Smooth muscle cell of the brain vasculature (primary cell): ENCODE results near the gene EHMT1.

Experiments used
- DNase-seq: peaks from one replicate; pipeline ENCODE4 v3.0.0-alpha.2; 2012; ENCODE audit warnings: low read depth, low spot score

EHMT1 gene

DNA sequence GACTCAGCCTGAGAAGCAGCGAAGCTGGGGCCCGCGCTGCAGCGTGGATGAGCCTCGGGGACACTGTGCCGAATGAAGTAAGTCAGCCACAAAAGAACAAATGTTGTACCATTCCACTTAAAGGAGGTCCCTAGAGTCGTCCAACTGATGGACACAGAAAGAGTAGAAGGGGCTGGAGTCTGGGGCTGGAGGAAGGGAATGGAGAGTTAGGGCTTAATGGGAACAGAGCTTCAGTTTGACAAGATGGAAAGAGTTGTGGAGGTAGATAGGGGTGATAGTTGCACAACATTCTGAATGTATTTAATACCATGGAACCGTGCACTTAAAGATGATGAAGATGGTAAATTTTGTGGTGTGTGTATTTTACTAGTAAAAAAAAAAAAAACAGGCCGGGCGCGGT lies 119.9 kb downstream of the EHMT1 start:
- DNase-seq, result no peak

DNA sequence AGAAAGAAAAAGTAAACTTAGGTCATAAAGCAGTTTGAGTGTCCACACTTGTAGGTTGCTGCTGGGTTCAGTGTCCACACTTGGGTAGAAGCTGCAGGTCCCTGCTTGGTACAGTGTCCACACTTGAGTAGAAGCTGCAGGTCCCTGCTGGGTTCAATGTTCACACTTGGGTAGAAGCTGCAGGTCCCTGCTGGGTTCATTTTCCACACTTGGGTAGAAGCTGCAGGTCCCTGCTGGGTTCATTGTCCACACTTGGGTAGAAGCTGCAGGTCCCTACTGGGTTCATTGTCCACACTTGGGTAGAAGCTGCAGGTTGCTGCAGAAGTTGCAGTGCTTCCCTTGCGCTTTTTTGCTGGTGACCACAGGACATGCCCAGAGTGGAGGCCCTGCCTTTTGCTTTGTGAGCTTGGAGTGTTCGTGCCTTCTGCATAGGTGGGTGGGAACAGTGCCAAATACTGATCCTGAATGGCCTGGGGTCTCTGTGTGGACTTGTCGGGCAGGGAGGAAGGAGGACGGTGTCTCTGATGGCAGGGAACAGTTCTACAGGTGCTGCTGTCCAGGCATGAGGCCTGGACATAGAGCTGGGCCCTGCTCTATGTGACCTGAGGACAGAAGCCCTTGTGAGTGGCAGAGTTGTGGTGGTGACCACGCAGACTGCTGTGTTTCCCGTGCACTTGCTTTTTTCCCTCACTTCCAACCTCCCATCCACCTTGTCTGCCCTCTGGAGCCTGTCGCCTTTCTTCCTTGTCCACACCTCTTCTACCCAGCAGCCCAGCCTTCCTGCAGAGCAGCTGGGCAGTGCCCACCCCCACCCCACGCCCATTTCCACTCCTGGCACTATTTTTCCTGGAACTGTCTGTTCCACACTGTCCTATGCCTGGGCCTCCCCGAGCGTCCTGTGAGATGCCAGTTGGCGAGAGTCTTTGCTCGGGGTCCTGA lies 120.8 kb downstream of the EHMT1 start:
- DNase-seq, result no peak

DNA sequence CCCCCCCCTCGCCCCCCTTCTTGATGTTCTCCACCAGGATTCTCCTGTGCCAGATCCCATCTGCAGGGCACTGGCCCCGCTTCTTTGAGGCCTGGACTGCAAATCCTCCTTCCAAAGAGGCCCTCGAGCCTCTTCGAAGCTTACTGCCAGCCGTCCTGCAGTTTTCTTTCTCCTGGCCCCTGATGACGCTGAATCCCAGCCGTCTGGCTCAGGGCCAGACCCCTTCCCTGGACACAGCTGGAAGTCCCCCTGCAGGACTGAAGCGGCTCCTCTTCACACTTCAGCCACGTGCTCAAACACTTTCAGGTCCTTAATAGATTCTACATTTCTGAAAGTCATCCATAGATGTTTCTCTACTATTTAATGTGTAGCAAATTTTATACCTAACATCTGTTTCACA lies 121.5 kb downstream of the EHMT1 start:
- DNase-seq, result peak; percentile 80

DNA sequence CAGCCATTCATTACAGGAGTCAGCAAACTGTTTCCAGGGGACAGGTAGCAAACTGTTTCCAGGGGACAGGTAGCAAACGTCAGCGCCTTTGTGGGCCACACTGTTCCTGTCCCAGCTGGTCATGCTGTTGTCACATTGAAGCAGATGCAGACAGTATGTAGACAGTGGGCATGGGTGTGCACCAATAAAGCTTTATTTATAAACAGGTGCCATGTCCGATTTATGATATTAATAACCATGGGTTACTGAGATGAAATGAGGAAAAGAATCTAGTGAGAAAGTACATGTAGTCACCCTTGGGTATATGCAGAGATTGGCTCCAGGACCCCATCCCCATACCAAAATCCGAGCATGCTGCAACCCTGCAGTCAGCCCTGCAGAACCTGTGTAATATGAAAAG lies 122.5 kb downstream of the EHMT1 start:
- no peak for DNase-seq

DNA sequence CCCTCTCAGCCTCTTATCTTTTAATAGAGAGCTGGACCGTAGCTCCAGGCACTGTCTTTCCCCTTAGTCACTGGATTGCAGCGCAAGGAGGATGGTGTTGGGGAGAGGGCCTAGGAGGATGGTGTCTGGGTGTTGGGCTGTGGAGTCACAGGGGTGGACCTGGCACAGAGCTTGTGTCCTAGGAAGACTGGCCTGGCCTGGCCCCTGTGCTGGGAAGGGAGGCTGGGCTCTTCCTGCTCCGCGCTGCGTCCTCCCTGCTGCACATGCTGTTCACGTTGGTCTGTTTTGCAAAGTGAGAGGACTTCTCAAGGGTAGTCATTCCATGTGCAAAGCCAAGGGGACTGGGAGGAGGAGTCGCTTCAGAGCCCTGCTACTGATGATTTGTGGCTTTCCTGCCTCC lies 123.9 kb downstream of the EHMT1 start:
- no peak for DNase-seq

DNA sequence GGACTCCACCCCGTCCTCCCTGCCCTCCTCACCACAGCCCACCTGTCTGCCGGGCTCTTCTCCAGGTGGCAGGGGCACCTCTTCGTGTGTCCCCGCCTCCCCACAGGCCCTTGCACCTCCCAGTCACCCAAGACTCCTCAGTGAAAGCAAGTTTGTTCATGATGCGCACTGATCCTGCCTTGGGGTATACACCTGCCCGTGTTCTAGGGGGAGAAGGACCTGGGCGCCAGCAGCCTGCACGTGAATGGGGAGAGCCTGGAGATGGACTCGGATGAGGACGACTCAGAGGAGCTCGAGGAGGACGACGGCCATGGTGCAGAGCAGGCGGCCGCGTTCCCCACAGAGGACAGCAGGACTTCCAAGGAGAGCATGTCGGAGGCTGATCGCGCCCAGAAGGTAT lies 124.9 kb downstream of the EHMT1 start:
- no peak for DNase-seq

DNA sequence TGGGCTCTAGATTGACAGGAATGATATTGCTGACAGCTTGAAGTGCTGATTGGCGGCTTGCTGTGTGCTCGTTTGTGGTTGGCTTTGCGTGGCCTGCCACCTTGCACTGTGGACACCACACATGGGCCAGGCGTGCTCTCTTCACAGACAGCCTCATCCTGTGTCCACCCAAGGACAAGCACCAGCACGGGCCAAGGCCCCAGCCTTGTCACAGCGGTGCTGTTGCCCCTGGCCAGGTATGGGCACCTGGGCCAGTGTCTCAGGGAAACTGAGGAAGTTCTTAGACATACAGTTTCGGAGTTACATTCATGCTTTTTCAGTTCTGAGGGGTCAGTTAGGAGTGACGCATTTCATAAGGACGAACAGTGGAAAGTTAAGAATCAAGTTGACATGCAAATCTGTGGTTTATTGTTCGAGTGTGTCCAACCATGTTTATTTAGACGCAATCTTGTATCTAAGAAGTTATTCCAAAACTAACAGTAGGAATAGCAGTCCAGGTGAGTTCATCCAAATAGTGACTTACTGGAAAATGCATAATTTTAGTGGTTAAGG lies 125.9 kb downstream of the EHMT1 start:
- DNase-seq, result no peak

DNA sequence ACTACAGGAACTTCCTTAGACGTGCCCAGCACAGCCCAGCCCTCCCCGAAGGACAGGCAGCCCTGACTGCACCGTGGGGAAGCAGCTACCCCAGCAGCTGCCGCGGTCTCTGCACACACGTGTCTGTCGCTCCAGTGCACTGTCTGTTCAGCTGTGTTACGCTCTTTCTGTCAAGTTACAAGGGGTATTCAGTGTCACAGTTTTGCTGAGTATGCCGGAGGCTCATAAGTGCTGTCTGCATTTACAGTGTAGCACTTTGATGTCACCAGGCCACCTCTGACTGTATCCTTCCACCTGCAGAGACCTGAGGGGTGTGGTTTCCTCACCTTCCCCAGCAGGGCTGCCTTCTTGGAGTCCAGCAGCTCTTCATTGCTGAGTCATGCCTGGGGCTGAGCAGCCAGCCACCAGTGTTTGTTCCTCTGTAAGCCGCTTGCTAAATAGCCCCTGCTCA lies 126.8 kb downstream of the EHMT1 start:
- DNase-seq, result peak; percentile 50

DNA sequence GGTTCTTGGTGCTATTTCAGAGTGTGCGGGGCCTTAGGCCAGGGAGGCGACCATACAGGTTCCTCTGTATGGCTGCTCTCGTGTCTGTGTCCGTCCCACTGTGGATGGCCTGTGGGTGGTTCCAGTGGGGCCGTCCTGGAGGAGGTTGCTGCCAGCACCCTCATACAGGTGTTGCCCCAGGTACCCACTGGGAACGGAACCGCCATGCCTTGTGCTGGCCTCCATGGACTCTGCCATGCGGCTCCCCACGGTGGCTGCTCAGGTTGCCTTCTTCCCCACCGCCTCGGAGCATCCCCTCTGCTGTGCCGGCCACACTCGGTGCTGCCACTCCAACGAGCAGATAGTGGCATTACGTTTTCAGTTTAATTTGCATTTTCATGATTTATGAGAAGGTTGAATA lies 129.5 kb downstream of the EHMT1 start:
- no peak for DNase-seq

DNA sequence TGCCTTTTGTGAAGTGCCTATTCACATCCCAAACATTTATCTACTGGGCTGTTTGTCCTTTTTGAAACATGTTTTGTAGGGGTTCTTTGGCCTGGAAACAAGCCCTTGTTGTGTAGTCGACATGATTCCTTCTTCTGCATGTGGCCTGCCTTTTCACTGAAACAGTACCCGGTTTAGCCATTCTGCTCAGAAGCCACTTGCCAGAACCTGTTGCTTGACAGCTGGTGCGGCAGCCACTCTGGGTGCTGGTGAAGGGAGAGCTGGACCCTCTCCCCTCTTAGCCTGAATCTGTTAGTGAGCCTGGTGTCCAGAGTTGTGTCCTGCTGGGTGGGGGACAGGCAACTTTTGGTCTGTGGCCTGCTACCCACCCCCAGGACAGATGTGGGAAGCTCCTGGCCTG lies 129.9 kb downstream of the EHMT1 start:
- DNase-seq, result no peak

DNA sequence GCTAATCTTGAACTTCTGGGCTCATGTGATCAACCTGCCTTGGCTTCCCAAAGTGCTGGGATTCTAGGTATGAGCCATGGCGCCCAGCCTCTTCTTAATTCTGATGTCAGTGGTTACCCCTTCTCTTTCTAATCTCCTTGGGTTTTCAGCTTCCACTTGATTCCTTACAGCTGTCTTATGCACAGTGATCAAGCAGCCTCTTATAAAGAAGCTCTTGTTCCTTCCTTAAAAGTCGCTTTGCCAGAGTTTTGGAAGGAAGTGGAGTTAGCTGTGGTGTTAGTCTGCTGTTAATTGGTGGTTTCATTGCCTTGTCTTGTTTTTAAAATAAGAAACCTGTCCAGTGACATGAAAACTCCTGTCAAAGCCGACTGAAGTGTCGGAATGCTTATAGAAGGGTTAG lies 130.7 kb downstream of the EHMT1 start:
- no peak for DNase-seq

DNA sequence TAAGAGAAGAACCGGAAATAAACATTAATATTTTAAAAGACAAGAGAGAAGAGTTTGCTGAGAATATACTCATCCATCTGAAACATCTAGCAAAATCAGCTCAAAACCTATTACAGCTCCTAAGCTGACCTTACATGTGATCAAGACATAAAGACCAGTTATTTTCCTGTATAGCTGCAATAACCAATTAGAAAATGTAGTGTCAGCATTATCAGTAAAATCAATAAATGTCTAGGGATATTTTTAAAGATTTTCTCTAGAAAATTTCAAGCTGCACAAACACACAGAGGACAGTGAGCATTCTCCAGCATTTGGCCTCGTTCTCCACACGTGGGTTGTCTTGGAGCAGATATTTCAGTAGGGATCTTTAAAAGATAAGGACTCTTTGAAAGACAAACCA lies 131.2 kb downstream of the EHMT1 start:
- DNase-seq, result no peak

DNA sequence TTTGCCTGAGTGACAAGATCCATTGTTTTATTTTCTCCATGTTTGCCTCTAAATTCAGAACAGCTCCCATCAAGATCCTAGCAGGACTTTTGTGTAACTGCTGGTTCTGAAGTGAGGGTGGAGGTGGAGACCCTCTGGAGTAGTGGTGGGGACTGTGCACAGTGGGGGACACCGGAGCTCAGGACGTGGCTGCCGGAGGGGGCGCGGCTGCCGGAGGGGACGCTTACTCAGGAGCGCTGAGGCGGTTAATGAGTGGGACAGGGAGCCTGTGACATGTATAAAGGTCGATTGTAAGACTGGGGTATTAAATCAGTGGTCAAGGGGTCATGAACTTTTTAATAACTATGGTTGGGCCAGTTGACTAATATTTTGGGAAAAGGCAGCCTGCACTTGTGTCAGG lies 131.8 kb downstream of the EHMT1 start:
- DNase-seq, result no peak

DNA sequence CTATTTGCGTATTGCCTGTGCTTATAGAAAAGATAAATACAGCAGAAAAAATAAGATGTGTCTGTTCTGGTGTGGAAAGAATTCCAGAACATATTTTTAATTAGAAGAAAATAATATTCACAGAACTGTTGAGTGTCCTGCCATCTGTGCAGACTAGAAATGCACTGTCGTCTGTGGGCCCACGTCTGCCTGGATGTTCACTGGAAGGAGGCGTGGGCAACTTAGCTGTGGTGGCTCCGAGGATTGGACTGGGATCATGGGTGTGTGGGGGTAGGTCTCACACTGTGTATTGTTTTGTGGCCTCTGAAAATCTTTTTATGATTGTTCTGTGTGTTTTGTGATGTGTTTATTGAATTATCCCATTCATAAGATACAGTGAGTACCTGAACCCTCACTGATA lies 132.8 kb downstream of the EHMT1 start:
- no peak for DNase-seq

DNA sequence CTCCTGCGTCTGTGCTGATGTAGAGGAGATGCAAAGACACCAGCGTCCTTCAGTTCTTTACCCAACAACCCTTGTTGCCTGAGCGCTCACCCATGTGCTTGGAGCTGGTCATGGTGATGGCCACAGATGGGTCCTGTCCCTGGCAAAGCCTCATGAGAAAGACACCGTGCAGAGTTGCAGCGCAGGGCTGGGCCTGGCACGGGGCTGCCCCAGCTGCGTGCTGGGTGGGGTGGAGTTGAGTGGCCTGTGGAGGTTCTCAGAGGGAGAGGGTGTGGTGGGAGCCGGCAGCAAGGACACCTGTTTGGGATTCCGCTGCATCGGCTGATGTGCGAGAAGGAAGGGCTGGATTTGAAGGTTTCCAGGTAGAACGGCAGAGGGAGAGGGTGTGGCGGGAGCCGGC lies 133.6 kb downstream of the EHMT1 start:
- no peak for DNase-seq

DNA sequence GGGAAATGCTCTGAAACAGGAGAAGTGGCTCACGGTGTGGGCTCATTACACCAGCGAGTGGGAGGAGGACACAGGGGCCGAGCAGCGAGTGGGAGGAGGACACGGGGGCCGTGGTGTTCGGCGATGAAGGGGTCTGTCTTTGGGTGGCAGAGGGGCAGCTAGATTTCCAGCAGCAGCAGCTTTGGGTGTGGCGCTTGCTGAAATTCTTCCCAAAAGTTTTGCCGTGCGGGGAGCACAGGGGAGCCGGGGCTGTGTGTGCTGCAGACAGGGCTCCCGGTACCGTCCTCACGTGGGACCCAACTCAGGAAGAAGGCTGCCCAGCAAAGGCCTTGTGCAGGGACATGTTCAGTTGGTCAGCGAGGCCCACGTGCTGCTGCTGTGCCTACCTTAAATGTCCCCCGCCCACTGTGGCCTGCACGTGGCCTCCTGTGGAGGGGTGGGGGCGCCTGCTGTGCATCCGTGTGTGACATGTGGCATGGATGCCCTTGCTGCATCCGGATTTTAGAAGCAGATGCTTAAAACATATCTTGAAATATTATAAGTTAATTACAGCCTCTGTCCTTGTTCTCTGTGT lies 134.5 kb downstream of the EHMT1 start:
- DNase-seq, result no peak

DNA sequence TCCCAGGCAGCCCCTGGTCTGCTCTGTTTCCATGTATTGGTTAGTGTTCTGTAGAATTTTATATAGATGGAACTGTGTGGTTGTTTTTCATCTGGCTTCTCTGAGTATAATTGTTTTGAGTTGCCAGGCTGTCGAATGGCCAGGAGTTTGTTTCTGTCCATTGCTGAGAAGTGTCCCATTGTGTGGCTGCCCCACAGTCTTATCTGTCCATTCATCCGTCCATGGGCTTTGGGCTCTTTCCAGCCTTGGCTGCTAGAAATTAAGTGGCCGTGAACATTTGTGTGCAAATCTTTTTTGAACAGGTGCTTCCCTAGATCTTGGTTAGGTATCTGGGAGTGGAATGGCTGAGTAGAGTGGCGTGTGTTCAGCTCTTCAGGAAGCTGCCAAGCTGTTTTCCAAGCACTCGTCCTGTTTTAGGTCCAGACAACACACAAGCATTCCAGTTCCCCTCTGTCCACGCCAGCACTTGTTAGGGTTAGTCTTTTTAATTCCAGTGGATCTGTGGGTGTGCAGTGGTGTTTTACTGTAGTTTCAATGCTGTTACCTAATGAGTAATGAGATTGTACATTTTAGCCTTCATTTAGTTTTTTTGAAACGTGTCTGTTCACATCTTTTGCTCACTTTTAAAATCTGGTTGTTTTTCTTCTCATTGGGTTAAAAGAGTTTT lies 136.6 kb downstream of the EHMT1 start:
- DNase-seq, result no peak

DNA sequence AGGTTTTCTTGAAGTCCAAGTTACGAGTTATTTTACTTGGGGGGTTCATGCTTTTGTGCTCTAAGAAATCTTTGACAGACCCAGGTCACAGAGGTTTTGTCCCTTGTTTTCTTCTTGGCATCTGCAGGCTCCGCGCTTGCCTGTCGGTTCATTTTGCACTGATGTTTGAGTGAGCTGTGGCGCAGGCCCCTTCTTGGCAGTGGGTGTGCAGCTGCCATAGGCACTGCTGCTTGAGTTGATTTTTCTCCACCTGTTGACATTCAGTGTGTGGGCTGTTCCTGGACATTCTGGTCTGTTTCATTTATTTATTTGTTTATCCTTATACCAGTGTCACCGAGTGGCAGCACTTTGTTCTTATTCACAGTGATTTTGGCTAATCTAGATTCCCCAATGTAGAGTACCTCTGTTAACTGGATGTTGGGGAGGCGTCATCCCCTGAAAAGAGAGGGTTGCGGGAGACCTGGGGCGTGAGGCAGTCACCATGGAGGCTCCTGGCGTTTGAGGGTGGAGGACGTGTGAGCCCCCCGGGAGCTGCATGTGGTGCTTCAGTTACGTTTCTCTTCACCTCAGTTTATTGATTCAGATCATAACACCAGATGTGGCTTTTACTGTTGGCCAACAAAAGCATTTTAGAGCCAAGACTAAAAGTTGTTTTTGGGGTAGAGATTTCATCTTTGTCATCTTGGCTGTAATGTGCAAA lies 137.4 kb downstream of the EHMT1 start:
- no peak for DNase-seq

DNA sequence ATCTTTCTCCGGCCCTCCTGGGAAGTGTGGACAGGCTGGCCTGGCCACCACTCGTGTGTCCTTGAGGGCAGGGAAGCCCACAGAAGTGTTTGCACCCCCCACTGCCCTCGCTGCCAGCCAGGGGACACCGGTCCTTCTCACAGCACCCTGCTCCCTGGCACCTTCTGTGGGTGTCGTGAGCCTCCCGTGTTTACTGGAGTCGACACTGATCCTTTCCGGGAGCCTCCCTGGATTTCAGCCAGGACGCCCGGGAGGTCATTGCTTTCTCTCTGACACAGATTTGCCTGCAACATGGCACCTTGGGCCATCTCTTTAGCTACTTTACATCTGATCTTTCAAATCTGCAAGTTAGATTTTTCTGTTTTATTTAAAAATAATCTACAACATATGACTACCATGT lies 138.3 kb downstream of the EHMT1 start:
- DNase-seq, result no peak

DNA sequence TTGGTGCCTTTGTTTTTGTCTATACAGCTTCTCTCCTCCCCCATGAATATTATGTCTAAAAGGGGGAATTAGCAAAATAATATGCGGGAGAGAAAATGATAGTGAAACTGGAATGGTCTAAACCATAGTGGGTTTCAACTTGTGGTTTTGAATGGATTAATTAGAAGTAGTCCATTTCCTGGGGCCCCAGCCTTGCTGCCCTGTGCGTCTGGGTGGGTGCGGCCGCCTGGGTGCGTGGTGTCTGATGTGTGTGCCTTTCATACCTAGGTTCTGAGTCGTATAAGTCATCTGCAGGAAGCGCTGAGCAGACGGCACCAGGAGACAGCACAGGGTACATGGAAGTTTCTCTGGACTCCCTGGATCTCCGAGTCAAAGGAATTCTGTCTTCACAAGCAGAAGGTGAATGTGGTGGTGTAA lies 138.8 kb downstream of the EHMT1 start:
- DNase-seq, result no peak

DNA sequence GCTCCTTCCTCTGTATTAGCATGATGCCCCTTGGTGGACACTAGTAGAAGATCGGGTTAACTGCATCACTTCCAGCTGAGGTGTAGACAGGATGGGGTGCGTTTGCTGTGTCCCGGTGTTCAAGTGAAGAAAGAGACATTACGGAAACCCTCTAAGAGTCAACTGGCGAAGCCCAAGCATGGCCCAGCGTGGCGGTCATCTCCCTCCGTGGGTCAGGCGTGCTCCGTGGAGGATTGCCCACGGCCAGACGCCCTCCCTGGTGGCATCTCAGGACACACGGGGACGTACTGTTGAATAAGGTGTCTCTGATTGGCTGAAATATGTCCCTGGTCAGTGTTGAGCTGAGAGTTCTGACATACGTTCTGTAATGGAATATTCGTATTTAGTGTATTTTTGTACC lies 139.3 kb downstream of the EHMT1 start:
- no peak for DNase-seq

DNA sequence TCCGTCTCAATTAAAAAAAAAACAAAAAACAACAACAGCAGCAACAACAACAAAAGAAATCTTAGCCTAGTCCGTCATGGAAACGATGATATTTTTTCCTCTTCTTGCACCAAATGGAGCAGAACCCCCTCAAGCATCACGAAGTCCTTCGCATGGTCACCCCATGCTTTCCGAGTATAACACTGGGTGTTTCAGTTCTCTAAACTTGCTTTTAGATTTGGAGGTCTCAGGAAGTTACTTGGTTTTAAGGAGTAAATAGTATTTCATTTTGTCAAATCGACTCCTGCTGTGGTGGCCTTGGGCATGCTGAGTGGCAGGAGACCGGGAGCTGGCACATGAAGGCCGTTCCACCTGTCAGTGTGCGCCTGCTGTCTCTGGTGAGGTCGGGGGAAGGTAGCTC lies 140.3 kb downstream of the EHMT1 start:
- DNase-seq, result no peak
